ENCODE measurements around the gene IGF1R.
A peak's percentile ranks its signal among the peaks of the same experiment; 100 is the strongest.

- TF ChIP-seq TBP (CRISPR knock-in tag; IDR thresholded peaks at IDR 0.05) (no peak), CTCF (CRISPR knock-in tag; IDR thresholded peaks at IDR 0.05) (peak; percentile 73), HES4 (CRISPR knock-in tag; IDR thresholded peaks at IDR 0.05; ENCODE audit: borderline replicate concordance) (no peak), ZNF589 (CRISPR knock-in tag; conservative IDR thresholded peaks at IDR 0.05) (no peak), ZNF549 (CRISPR knock-in tag; IDR thresholded peaks at IDR 0.05) (no peak), CHD2 (IDR thresholded peaks at IDR 0.05; ENCODE audit: low read depth, low read length) (no peak), POLR2A (IDR thresholded peaks at IDR 0.05; ENCODE audit: insufficient read depth in 1 of 2, low read depth in 2 of 2, low read length in 2 of 2) (no peak), MXD4 (CRISPR knock-in tag; IDR thresholded peaks at IDR 0.05) (no peak), FOSL1 (CRISPR knock-in tag; IDR thresholded peaks at IDR 0.05; ENCODE audit: borderline replicate concordance) (no peak), FOSL2 (CRISPR knock-in tag; IDR thresholded peaks at IDR 0.05) (no peak), GTF2F1 (IDR thresholded peaks at IDR 0.05; ENCODE audit: low read length) (no peak), ZNF878 (CRISPR knock-in tag; IDR thresholded peaks at IDR 0.05) (no peak)
- TF ChIP-seq, protein P1, sequence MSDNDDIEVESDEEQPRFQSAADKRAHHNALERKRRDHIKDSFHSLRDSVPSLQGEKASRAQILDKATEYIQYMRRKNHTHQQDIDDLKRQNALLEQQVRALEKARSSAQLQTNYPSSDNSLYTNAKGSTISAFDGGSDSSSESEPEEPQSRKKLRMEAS (IDR thresholded peaks at IDR 0.05), result no peak
Measured at GRCh38 chr15:98904544-98904943, 256.2 kb downstream of the IGF1R start.
